Smooth muscle cell (in vitro differentiated cells): ENCODE results near the gene VWA2. TPM values are rescaled to one million over a fixed set of nuclear protein-coding genes. Genes with fewer than 3 reads are reported as not detected.

Experiments
- DNase-seq: peaks from one replicate; lab custom pipeline; 2025; ENCODE audit not compliant: unreplicated experiment; lab: John Stamatoyannopoulos, UW
- H2AFZ ChIP-seq: fragments of 200-600 bp; sonication (generic); 2 replicates; pipeline ENCODE4 v1.6.0; 2016; ENCODE audit warnings: antibody characterized with exemption, low read depth, mild to moderate bottlenecking
- H3F3A ChIP-seq: fragments of 200-600 bp; sonication (generic); 2 replicates; pipeline ENCODE4 v1.6.0; 2017; ENCODE audit warnings: antibody characterized with exemption, low read depth
- H3K27ac ChIP-seq: fragments of 200-600 bp; sonication (generic); 2 replicates; pipeline ENCODE4 v1.5.1; 2016; ENCODE audit warnings: low read depth, mild to moderate bottlenecking
- H3K27me3 ChIP-seq: fragments of 200-600 bp; sonication (generic); 2 replicates; pipeline ENCODE4 v1.6.1; 2016; ENCODE audit warnings: low read depth, mild to moderate bottlenecking
- H3K36me3 ChIP-seq: fragments of 200-600 bp; sonication (generic); 2 replicates; pipeline ENCODE4 v1.5.1; 2016; ENCODE audit warnings: low read depth
- H3K4me1 ChIP-seq: fragments of 200-600 bp; sonication (generic); 2 replicates; pipeline ENCODE4 v1.5.1; 2016; ENCODE audit warnings: low read depth
- H3K4me2 ChIP-seq: fragments of 200-600 bp; sonication (generic); 2 replicates; pipeline ENCODE4 v1.6.0; 2016; ENCODE audit warnings: mild to moderate bottlenecking
- H3K4me3 ChIP-seq: fragments of 200-600 bp; sonication (generic); 2 replicates; pipeline ENCODE4 v1.5.1; 2016; ENCODE audit warnings: mild to moderate bottlenecking
- H3K79me2 ChIP-seq: fragments of 200-600 bp; sonication (generic); 2 replicates; pipeline ENCODE4 v1.6.0; 2016; ENCODE audit warnings: low read depth, mild to moderate bottlenecking
- H3K9ac ChIP-seq: fragments of 200-600 bp; sonication (generic); 2 replicates; pipeline ENCODE4 v1.6.0; 2016; ENCODE audit warnings: low read depth
- H3K9me3 ChIP-seq: fragments of 200-600 bp; sonication (generic); replicated peaks from 2 replicates; pipeline ENCODE4 v1.5.1; 2016; ENCODE audit warnings: low read depth
- H4K20me1 ChIP-seq: fragments of 200-600 bp; sonication (generic); 2 replicates; pipeline ENCODE4 v1.6.0; 2016; ENCODE audit warnings: low read depth
- CTCF ChIP-seq: fragments of 200-600 bp; sonication (generic); IDR thresholded peaks from 2 replicates; pipeline ENCODE4 v1.5.1; 2017; ENCODE audit warnings: borderline replicate concordance, mild to moderate bottlenecking, antibody characterized with exemption; ENCODE audit not compliant: insufficient read depth, poor library complexity, severe bottlenecking
- WGBS: methylation state at CpG from one replicate; pipeline ENCODE4 v1.1.7; 2016; ENCODE audit warnings: low lambda C conversion rate; 5-methylcytosine and 5-hydroxymethylcytosine counted together
- polyA plus RNA-seq: library from polyadenylated mRNA; unstranded; fragments of >200 nt; fragmentation: Nextera tagmentation; extraction: Ambion mirVana; gene quantifications from 2 replicates; pipeline ENCODE4 v1.2.1, GENCODE V29; 2016
- total RNA-seq: library from RNA; depleted of rRNA; stranded (reverse); fragments of >200 nt; gene quantifications from 2 replicates; pipeline ENCODE4 v1.2.3, GENCODE V29; 2014

Gene VWA2
- total and polyA plus RNA-seq, 2 experiments from 2014 or later: 0.06 to 0.36 TPM

- Histone ChIP-seq H3K4me3 (no peak overlapping the region), H3K9me3 (no peaks in the 10 kb centered on the region), H3K36me3 (no peaks in the 10 kb centered on the region), H3K27ac (no peak overlapping the region), H3K79me2 (no peaks in the 10 kb centered on the region), H4K20me1 (no peaks in the 10 kb centered on the region), H2AFZ (no peak overlapping the region), H3K4me1 (no peaks in the 10 kb centered on the region), H3K4me2 (no peak overlapping the region), H3K27me3 (peaks cover 32% of the 10 kb centered on the region), H3K9ac (no peak overlapping the region), H3F3A (no peaks in the 10 kb centered on the region)
- WGBS: 76% methylated on average over 6 of the region's 6 CpGs
- no peak for DNase-seq
- no peak for TF ChIP-seq CTCF
These were observed 5.6 kb upstream of the VWA2 start for GRCh38 chr10:114233482-114233881.

DNA sequence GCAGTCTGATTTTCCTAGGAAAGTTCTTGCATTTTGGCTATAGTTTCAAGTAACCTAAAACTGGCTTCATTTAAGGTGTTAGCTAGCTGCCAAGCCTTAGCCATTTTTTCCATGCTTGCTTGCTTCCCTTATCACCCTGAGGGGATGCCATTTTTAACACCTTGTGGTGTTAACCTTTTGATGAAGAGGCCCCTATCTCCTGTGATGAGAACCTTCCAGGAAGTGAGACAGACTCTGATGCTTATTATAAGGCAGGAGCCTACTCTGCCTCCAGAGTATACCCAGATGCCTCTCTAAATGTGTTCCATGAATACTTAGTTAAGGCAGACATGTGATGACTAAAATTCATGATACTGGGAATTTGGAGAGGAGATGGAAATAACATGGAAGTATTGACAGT, 4.9 kb upstream of the VWA2 start:
- Histone ChIP-seq H3K4me3 (no peak overlapping the region), H3K27ac (no peak overlapping the region), H3K36me3 (no peaks in the 10 kb centered on the region), H3K4me2 (no peak overlapping the region), H3K27me3 (peaks cover 39% of the 10 kb centered on the region), H3K9ac (no peak overlapping the region), H3K4me1 (no peaks in the 10 kb centered on the region), H3F3A (no peaks in the 10 kb centered on the region), H4K20me1 (no peaks in the 10 kb centered on the region), H2AFZ (no peak overlapping the region), H3K9me3 (no peaks in the 10 kb centered on the region), H3K79me2 (no peaks in the 10 kb centered on the region)
- DNase-seq: no peak
- no peak for TF ChIP-seq CTCF

- H4K20me1 ChIP-seq: no peaks in the 10 kb centered on the region
- no peak overlapping the region for H3K9ac ChIP-seq
- no peak overlapping the region for H3K27ac ChIP-seq
- H3K36me3 ChIP-seq: no peaks in the 10 kb centered on the region
- peak overlapping the region; percentile 45 for H3K4me3 ChIP-seq
- H3K79me2 ChIP-seq: no peaks in the 10 kb centered on the region
- no peak for TF ChIP-seq CTCF
- 46% methylated on average over 11 of the region's 11 CpGs for WGBS
- H2AFZ ChIP-seq: no peak overlapping the region
- peak overlapping the region; percentile 87 for H3K4me2 ChIP-seq
- no peaks in the 10 kb centered on the region for H3K9me3 ChIP-seq
- no peaks in the 10 kb centered on the region for H3F3A ChIP-seq
- peaks cover 7% of the 10 kb centered on the region for H3K4me1 ChIP-seq
- H3K27me3 ChIP-seq: peaks cover 82% of the 10 kb centered on the region
- no peak for DNase-seq
These were observed 916 bp downstream of the VWA2 start for GRCh38 chr10:114239994-114240345.

- no peaks in the 10 kb centered on the region for H3F3A ChIP-seq
- no peaks in the 10 kb centered on the region for H3K79me2 ChIP-seq
- peaks cover 71% of the 10 kb centered on the region for H3K27me3 ChIP-seq
- H3K4me2 ChIP-seq: no peak overlapping the region
- 90% methylated on average over 9 of the region's 9 CpGs for WGBS
- H3K9ac ChIP-seq: no peak overlapping the region
- H2AFZ ChIP-seq: no peak overlapping the region
- no peaks in the 10 kb centered on the region for H3K9me3 ChIP-seq
- DNase-seq: no peak
- no peak overlapping the region for H3K27ac ChIP-seq
- H3K4me3 ChIP-seq: no peak overlapping the region
- H4K20me1 ChIP-seq: no peaks in the 10 kb centered on the region
- peaks cover 9% of the 10 kb centered on the region for H3K4me1 ChIP-seq
- no peak for TF ChIP-seq CTCF
- H3K36me3 ChIP-seq: no peaks in the 10 kb centered on the region
These were observed 3.2 kb downstream of the VWA2 start for GRCh38 chr10:114242235-114242634.
